Memory B cell (primary cell): Measurements from ENCODE around the gene CDC42BPA.
"Not testable (repeated sequence)": the region's sequence is repeated elsewhere in the genome, so short reads cannot be mapped to it uniquely, and the experiment has no call there.

Experiments
- ATAC-seq: fragments of 150-1000 bp; cut with Tn5 transposase; 2 replicates; pipeline ENCODE4 v1.10.0; 2021; ENCODE audit warnings: low read depth, mild to moderate bottlenecking, moderate library complexity
- DNase-seq, 2 donors: peaks; one replicate each; pipeline ENCODE4 v3.0.0; 2022; ENCODE audit warnings: low spot score in 2 of 2
- H3K27ac Mint-ChIP-seq: one replicate; pipeline ENCODE4 v1.8.0; 2022; ENCODE audit warnings: mild to moderate bottlenecking, moderate library complexity, mixed read lengths
- H3K27me3 Mint-ChIP-seq: one replicate; pipeline ENCODE4 v1.8.0; 2022; ENCODE audit warnings: mixed read lengths
- H3K36me3 Mint-ChIP-seq: one replicate; pipeline ENCODE4 v1.8.0; 2022; ENCODE audit warnings: mild to moderate bottlenecking, mixed read lengths
- H3K4me1 Mint-ChIP-seq: one replicate; pipeline ENCODE4 v1.8.0; 2022; ENCODE audit warnings: mixed read lengths
- H3K4me3 Mint-ChIP-seq: one replicate; pipeline ENCODE4 v1.8.0; 2022; ENCODE audit warnings: mild to moderate bottlenecking, moderate library complexity, mixed read lengths
- H3K9me3 Mint-ChIP-seq: one replicate; pipeline ENCODE4 v1.8.0; 2022; ENCODE audit warnings: mixed read lengths

CDC42BPA gene

GRCh38 chr1:227111782-227112181 is 206.5 kb downstream of the CDC42BPA start:
- peaks cover 11% of the 10 kb centered on the region for H3K27me3 Mint-ChIP-seq
- DNase-seq: no peak
- H3K27ac Mint-ChIP-seq: no peak overlapping the region
- H3K9me3 Mint-ChIP-seq: no peaks in the 10 kb centered on the region
- H3K4me3 Mint-ChIP-seq: no peak overlapping the region
- ATAC-seq: no peak
- H3K36me3 Mint-ChIP-seq: no peaks in the 10 kb centered on the region
- no peaks in the 10 kb centered on the region for H3K4me1 Mint-ChIP-seq

- not testable (repeated sequence) for H3K4me1 Mint-ChIP-seq, H3K27me3 Mint-ChIP-seq, H3K9me3 Mint-ChIP-seq
Observed at GRCh38 chr1:227105291-227105690, 213.0 kb downstream of the CDC42BPA start.

GRCh38 chr1:227102056-227102455 is 216.2 kb downstream of the CDC42BPA start:
- no peak for DNase-seq
- Mint-ChIP-seq H3K27me3 (peaks cover 2% of the 10 kb centered on the region), H3K4me3 (no peak overlapping the region), H3K9me3 (peaks cover 2% of the 10 kb centered on the region), H3K27ac (no peak overlapping the region), H3K36me3 (no peaks in the 10 kb centered on the region), H3K4me1 (no peaks in the 10 kb centered on the region)
- no peak for ATAC-seq

More at GRCh38 chr1:227105291-227105690, 213.0 kb downstream of the CDC42BPA start:
- not testable (repeated sequence) for H3K36me3 Mint-ChIP-seq, H3K27ac Mint-ChIP-seq, DNase-seq, ATAC-seq, H3K4me3 Mint-ChIP-seq

- no peaks in the 10 kb centered on the region for H3K4me1 Mint-ChIP-seq
- ATAC-seq: no peak
- H3K27ac Mint-ChIP-seq: no peak overlapping the region
Observed at GRCh38 chr1:227094249-227094966, 223.9 kb downstream of the CDC42BPA start.

GRCh38 chr1:227093309-227093708 is 225.0 kb downstream of the CDC42BPA start:
- Mint-ChIP-seq H3K36me3 (no peaks in the 10 kb centered on the region), H3K27me3 (no peaks in the 10 kb centered on the region), H3K27ac (no peak overlapping the region), H3K4me3 (no peak overlapping the region), H3K4me1 (no peaks in the 10 kb centered on the region), H3K9me3 (no peaks in the 10 kb centered on the region)
- ATAC-seq (no peak), DNase-seq (no peak)

More at GRCh38 chr1:227094249-227094966, 223.9 kb downstream of the CDC42BPA start:
- H3K9me3 Mint-ChIP-seq: no peaks in the 10 kb centered on the region
- no peak overlapping the region for H3K4me3 Mint-ChIP-seq
- H3K27me3 Mint-ChIP-seq: no peaks in the 10 kb centered on the region
- no peak for DNase-seq
- H3K36me3 Mint-ChIP-seq: no peaks in the 10 kb centered on the region

- Mint-ChIP-seq H3K27ac (no peak overlapping the region), H3K4me3 (no peak overlapping the region), H3K36me3 (peaks cover under 1% of the 10 kb centered on the region), H3K27me3 (peaks cover 2% of the 10 kb centered on the region), H3K4me1 (no peaks in the 10 kb centered on the region), H3K9me3 (peaks cover under 1% of the 10 kb centered on the region)
- ATAC-seq (no peak), DNase-seq (no peak)
Observed at GRCh38 chr1:227092069-227092468, 226.2 kb downstream of the CDC42BPA start.

GRCh38 chr1:227086636-227087035 is 231.7 kb downstream of the CDC42BPA start:
- Mint-ChIP-seq H3K36me3 (peaks cover 2% of the 10 kb centered on the region), H3K27ac (no peak overlapping the region), H3K4me1 (no peaks in the 10 kb centered on the region), H3K27me3 (peaks cover 3% of the 10 kb centered on the region), H3K4me3 (no peak overlapping the region), H3K9me3 (peaks cover 18% of the 10 kb centered on the region)
- DNase-seq (no peak), ATAC-seq (no peak)

GRCh38 chr1:227082999-227083746 is 235.1 kb downstream of the CDC42BPA start:
- Mint-ChIP-seq H3K36me3 (peaks cover 2% of the 10 kb centered on the region), H3K9me3 (peaks cover 18% of the 10 kb centered on the region), H3K4me3 (no peak overlapping the region), H3K27ac (no peak overlapping the region), H3K4me1 (no peaks in the 10 kb centered on the region), H3K27me3 (peaks cover 3% of the 10 kb centered on the region)
- no peak for ATAC-seq
- DNase-seq: no peak

GRCh38 chr1:227077783-227078182 is 240.5 kb downstream of the CDC42BPA start:
- peaks cover 5% of the 10 kb centered on the region for H3K27me3 Mint-ChIP-seq
- H3K36me3 Mint-ChIP-seq: no peaks in the 10 kb centered on the region
- DNase-seq (no peak), ATAC-seq (no peak)
- H3K4me3 Mint-ChIP-seq: no peak overlapping the region
- H3K27ac Mint-ChIP-seq: no peak overlapping the region
- no peaks in the 10 kb centered on the region for H3K4me1 Mint-ChIP-seq
- H3K9me3 Mint-ChIP-seq: peaks cover 2% of the 10 kb centered on the region

GRCh38 chr1:227073786-227074185 is 244.5 kb downstream of the CDC42BPA start:
- Mint-ChIP-seq H3K36me3 (no peaks in the 10 kb centered on the region), H3K4me3 (no peak overlapping the region), H3K9me3 (no peaks in the 10 kb centered on the region), H3K27me3 (peaks cover 5% of the 10 kb centered on the region), H3K4me1 (no peaks in the 10 kb centered on the region), H3K27ac (no peak overlapping the region)
- ATAC-seq (no peak), DNase-seq (no peak)

- Mint-ChIP-seq H3K4me1 (no peaks in the 10 kb centered on the region), H3K4me3 (no peak overlapping the region), H3K27me3 (peaks cover 5% of the 10 kb centered on the region), H3K27ac (no peak overlapping the region), H3K36me3 (no peaks in the 10 kb centered on the region), H3K9me3 (no peaks in the 10 kb centered on the region)
- DNase-seq (no peak), ATAC-seq (no peak)
Observed at GRCh38 chr1:227072991-227073390, 245.3 kb downstream of the CDC42BPA start.

- no peaks in the 10 kb centered on the region for H3K4me1 Mint-ChIP-seq
- no peak for DNase-seq
- H3K9me3 Mint-ChIP-seq: no peaks in the 10 kb centered on the region
- H3K27ac Mint-ChIP-seq: no peak overlapping the region
- ATAC-seq: no peak
- H3K4me3 Mint-ChIP-seq: no peak overlapping the region
- no peaks in the 10 kb centered on the region for H3K36me3 Mint-ChIP-seq
- peaks cover 3% of the 10 kb centered on the region for H3K27me3 Mint-ChIP-seq
Observed at GRCh38 chr1:227071895-227072587, 246.3 kb downstream of the CDC42BPA start.

GRCh38 chr1:227070638-227071285 is 247.5 kb downstream of the CDC42BPA start:
- H3K27me3 Mint-ChIP-seq: peaks cover 2% of the 10 kb centered on the region
- no peaks in the 10 kb centered on the region for H3K9me3 Mint-ChIP-seq
- H3K27ac Mint-ChIP-seq: no peak overlapping the region
- ATAC-seq (no peak), DNase-seq (no peak)
- no peaks in the 10 kb centered on the region for H3K4me1 Mint-ChIP-seq
- H3K36me3 Mint-ChIP-seq: no peaks in the 10 kb centered on the region
- H3K4me3 Mint-ChIP-seq: no peak overlapping the region

GRCh38 chr1:227069490-227069889 is 248.8 kb downstream of the CDC42BPA start:
- H3K36me3 Mint-ChIP-seq: no peaks in the 10 kb centered on the region
- no peak overlapping the region for H3K4me3 Mint-ChIP-seq
- H3K9me3 Mint-ChIP-seq: no peaks in the 10 kb centered on the region
- peaks cover 5% of the 10 kb centered on the region for H3K27me3 Mint-ChIP-seq
- H3K27ac Mint-ChIP-seq: no peak overlapping the region
- H3K4me1 Mint-ChIP-seq: no peaks in the 10 kb centered on the region
- ATAC-seq (no peak), DNase-seq (no peak)
